ENCODE results near the gene MAMDC2. TPM values are rescaled to one million over a fixed set of nuclear protein-coding genes. Genes with fewer than 3 reads are reported as not detected.
A peak's percentile ranks its signal among the peaks of the same experiment; 100 is the strongest.

MAMDC2 gene
- total and polyA plus RNA-seq, 7 donors: 0.91 to 11.9 (median 2.2) TPM

DNA sequence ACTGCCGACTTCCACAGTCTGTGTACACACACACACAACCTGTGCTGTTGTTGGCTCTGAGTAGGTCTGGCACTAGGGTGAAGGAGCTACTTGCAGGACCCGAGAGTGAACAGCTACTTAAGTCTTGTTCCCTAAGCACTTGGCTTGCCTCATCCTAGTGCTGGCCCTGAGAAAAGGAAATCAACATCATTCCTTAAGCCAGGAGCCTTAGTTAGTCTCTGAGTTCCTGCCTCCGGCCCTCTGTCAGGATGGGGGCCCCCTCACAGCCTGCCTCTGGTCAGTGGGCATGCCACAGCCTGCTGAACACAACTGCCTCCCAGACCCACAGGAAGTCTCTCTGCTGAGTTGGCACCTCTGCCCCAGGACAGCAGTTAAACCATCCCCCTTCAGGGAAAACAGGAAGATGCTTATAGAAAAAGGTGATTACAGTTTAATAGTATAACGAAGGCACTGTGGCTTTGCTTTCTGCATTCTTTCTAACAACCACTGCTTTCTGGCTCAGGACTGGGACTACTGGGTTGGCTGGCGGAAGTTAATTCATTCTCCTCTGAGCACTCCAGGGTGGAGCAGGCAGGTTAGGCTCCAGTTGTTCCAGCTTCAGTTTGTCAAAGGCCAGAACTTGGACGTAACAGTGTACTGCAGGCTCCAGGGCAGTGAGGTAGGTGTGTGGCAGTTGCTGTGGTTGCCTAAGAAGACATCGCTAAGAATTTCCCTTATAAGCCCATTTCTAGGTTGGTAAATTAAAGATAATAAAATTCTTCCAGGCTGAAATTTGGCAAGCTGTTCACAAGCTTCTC, 2.8 kb downstream of the MAMDC2 start:
- intact Hi-C loops (cut with DNase I): no loop called here
- no peaks in the 10 kb centered on the region for H3K9me3 ChIP-seq
- 63 to 74% (median 73%) methylated on average over 7 of the region's 7 CpGs for WGBS, 3 donors
- no peak overlapping the region for H3K4me3 ChIP-seq
- ATAC-seq (no peak), DNase-seq (no peak)
- H3K36me3 ChIP-seq (ENCODE audit: insufficient read depth in 1 of 2, low read depth in 1 of 2): no peaks in the 10 kb centered on the region
- TF ChIP-seq CTCF (IDR thresholded peaks at IDR 0.05): no peak
- peaks cover 19% of the 10 kb centered on the region for H3K4me1 ChIP-seq
- peak overlapping the region; percentile 7 for H3K27ac ChIP-seq
- peaks cover 0 to 1% (median 0%) of the 10 kb centered on the region in 3 donors for H3K27me3 ChIP-seq (ENCODE audit: insufficient read depth in 3 of 3, low read length in 2 of 3)

DNA sequence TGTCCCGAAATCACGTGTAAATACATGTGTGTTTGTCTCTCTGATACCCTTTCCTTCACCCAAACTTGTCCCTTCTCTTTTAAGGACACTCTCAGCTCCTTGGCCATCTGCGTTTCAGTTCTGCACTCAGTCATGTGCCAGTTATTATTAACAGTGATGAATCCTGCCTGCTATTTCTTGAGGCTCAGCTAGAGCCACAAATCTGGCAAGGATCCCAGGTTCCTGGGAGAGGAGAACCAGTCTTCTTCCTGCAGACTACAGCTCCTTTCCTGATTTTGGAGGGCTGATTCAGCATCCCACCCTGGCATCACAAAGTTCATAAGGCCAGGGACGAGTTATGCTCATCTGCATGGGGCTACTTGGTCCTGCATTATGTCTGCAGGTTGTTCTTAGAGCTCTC, 5.6 kb downstream of the MAMDC2 start:
- no peaks in the 10 kb centered on the region for H3K9me3 ChIP-seq
- H3K4me3 ChIP-seq: no peak overlapping the region
- no peak for TF ChIP-seq CTCF (IDR thresholded peaks at IDR 0.05)
- DNase-seq (peak; percentile 49 to 67), ATAC-seq (peak; percentile 66 to 82 (median 76))
- peak overlapping the region; percentile 53 for H3K27ac ChIP-seq
- H3K4me1 ChIP-seq: peaks cover 19% of the 10 kb centered on the region
- no peaks in the 10 kb centered on the region for H3K36me3 ChIP-seq (ENCODE audit: insufficient read depth in 1 of 2, low read depth in 1 of 2)
- WGBS, 3 donors: 38 to 49% (median 45%) methylated on average over 4 of the region's 4 CpGs
- peaks cover 0 to 1% (median 0%) of the 10 kb centered on the region in 3 donors for H3K27me3 ChIP-seq (ENCODE audit: insufficient read depth in 3 of 3, low read length in 2 of 3)
- intact Hi-C loops (cut with DNase I): no loop called here

GRCh38 chr9:70049672-70050271, 6.1 kb downstream of the MAMDC2 start:
- intact Hi-C loops (cut with DNase I): no loop called here
- no peak overlapping the region for H3K4me3 ChIP-seq
- ATAC-seq: peak; percentile 63 to 80 (median 76)
- peaks cover 0 to 1% (median 0%) of the 10 kb centered on the region in 3 donors for H3K27me3 ChIP-seq (ENCODE audit: insufficient read depth in 3 of 3, low read length in 2 of 3)
- H3K4me1 ChIP-seq: peaks cover 19% of the 10 kb centered on the region
- H3K36me3 ChIP-seq (ENCODE audit: insufficient read depth in 1 of 2, low read depth in 1 of 2): no peaks in the 10 kb centered on the region
- no peak for TF ChIP-seq CTCF (IDR thresholded peaks at IDR 0.05)
- peak; percentile 82 to 90 for DNase-seq
- peak overlapping the region; percentile 53 for H3K27ac ChIP-seq
- WGBS, 3 donors: 48 to 66% (median 62%) methylated on average over 6 of the region's 6 CpGs
- no peaks in the 10 kb centered on the region for H3K9me3 ChIP-seq

GRCh38 chr9:70052768-70053167, 9.1 kb downstream of the MAMDC2 start:
- Histone ChIP-seq H3K4me3 (no peak overlapping the region), H3K9me3 (no peaks in the 10 kb centered on the region), H3K27ac (no peak overlapping the region), H3K27me3 (ENCODE audit: insufficient read depth in 3 of 3, low read length in 2 of 3) (no peaks in the 10 kb centered on the region), H3K4me1 (peaks cover 22% of the 10 kb centered on the region), H3K36me3 (ENCODE audit: insufficient read depth in 1 of 2, low read depth in 1 of 2) (no peaks in the 10 kb centered on the region)
- DNase-seq: no peak
- no peak for TF ChIP-seq CTCF (IDR thresholded peaks at IDR 0.05)
- intact Hi-C loops (cut with DNase I): no loop called here
- ATAC-seq: no peak
- WGBS, 3 donors: 82 to 100% (median 92%) methylated on average over 1 of the region's 1 CpG

All from psoas muscle (tissue), 8 donors.